Measurements from ENCODE around the gene PIH1D1.

DNA sequence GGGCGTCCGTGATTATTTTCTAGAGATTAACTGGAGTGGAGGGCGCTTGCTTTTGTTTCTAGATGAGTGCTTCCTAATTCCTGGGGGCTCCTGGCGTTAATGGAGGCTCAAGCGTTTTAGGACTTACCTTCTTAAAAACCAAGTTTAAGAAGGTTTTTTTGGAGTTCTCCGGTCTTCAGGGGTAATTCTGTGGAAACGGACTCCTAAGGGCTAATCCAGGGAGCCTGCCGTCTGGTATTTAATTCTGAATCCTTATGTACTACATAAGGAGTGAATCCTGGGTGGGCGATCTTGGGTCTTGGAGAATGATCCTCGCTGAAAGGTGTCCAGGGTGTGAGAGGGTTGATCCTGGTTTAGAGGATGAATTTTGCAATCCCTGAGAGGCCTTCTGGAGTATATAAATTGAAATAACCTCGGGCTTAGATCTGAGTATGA, 45.0 kb upstream of the PIH1D1 start:
- no peak for TF ChIP-seq TAF1 (IDR thresholded peaks at IDR 0.05; ENCODE audit: borderline replicate concordance, low read depth, low read length)
- no peak for TF ChIP-seq POLR2AphosphoS5 (IDR thresholded peaks at IDR 0.05; ENCODE audit: low read depth, low read length)
- TF ChIP-seq POLR2A (IDR thresholded peaks at IDR 0.05; ENCODE audit: low read depth, low read length), result no peak
